CD4-positive, alpha-beta T cell treated with Interleukin-10 for 1 hour (primary cell): ENCODE measurements around the gene CHCHD6.

ENCODE experiments used
- DNase-seq: peaks from one replicate; pipeline ENCODE4 v3.0.0-alpha.2; 2020

CHCHD6 gene

GRCh38 chr3:126926684-126927400, 222.8 kb downstream of the CHCHD6 start:
- DNase-seq = no peak

DNA sequence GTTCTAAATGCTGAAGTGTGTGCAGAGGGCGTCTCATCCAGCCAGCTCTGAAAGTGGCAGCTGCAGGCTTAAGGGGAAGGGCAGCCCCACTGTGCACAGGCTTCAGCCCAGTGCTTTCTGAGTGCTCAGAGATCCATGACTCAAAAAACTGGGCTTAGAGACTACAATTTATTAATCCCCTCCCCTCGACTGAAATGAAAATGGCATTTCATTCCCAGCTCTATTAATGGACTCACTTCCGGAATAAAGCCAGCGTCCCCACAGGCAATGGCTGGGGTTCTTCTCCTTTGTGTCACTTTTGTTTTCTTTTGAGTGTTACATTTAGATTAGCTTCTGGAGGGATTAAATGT, 223.3 kb downstream of the CHCHD6 start:
- DNase-seq = no peak

DNA sequence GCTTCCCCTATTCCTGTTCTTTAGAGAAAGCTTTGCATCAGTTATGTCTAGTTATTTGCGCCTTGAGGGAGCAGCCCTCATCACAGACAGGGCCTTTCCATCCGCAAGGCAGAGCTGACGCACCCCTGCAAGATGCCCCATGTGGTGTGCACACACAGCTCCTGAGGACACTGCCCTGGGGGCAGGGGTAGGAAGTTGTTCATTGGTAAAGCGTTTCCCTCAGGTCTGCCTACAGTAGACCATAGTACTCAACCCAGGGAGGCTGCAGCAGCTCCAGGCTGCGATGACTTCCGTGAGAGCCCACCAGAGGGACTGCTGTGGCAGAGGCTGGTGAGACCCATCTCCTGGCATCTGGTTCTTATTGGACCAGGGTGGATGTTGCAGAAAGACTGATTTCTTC, 223.8 kb downstream of the CHCHD6 start:
- no peak for DNase-seq

- DNase-seq = no peak
Measured at GRCh38 chr3:126928921-126929474, 225.0 kb downstream of the CHCHD6 start.

DNA sequence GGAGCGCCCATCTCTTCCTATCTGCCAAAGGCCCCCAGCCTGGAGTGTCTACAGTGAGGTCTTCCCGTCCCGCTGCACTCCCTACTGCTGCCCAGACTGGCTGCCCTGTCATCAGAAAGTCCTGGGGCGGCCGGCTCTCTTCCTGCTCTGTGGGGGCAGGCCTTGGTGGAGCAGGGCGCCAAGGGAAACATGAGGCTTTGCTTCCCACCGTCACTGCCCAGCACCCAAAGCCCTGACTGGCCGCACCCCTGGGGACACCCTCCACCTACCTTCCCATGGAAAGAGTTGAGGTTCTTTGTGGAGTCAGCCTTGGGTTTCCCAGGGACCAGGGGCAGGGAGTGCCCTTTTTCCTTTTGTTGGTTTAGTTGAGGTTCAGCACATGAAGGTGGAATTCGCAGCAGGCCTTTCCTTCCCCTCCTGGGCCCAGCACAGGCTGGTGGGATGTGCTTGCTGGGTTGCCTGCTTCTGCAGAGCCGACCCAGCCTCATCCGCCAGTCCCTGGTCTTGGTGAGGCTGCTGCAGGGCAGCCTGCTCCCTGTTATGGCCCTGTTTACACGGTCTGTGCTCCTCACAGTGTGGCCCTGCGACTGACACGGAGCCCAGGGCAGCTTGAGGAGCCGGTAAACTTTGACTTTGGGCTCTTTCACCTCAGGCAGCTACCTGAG, 227.0 kb downstream of the CHCHD6 start:
- no peak for DNase-seq

- DNase-seq = no peak
Measured at GRCh38 chr3:126931806-126932187, 227.8 kb downstream of the CHCHD6 start.

DNA sequence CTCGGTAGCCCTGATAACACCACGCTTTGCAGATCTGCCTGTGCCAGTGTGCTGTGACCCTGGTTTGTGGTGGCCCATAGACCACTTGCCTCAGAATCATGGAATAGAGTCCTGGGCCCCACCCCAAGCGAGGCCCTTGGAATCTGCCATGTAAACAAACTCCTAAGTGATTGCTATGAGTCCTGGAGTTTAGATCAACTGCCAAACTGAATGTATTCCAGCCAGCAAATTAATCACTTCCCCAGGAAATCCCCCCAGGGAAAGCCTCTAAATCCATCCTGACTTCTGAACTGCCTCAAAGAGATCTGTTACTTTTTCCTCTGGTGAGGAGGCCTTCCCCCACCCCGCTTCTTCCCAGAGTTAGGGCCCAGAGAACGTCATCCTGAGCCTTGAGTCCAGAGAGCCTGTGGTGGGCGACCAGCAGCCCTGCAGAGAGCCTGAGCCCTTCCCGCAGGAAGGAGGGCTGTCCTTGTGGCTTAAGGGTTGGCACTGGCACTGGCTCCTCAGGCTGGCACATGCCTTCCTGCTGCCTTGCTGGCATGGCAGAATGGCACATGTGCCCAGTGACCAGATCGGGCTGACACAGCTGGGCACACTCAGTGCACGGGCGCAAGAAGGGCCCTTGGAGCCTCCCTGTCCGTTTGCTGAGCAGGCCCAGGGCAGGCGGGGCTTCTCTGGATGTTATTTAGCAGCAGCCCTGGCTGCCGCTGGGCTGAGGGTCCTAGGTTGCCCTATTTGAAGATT, 228.3 kb downstream of the CHCHD6 start:
- no peak for DNase-seq

DNA sequence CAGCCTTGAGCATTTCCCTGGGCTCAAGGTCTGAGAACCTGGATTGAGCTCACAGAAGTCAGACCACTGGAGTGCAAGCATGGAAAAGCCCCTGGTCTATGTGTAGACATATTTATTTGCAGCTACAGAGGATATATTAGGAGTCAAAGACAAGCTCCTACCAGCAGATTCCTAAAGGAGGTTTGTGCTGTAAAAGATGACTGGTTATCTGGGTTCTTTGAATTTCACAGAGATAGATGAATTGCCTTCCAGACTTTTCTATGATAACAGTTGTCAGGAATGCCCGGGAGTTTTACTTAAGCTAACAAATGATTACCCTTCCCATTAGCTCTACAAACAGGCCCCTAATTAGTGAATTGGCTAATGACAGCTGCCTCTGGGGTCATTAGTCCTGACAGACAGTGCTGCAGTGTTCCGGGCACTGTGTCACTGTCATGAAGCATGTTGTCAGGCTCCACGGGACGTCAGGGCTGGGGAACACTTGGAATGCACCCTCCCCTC, 230.0 kb downstream of the CHCHD6 start:
- no peak for DNase-seq

DNA sequence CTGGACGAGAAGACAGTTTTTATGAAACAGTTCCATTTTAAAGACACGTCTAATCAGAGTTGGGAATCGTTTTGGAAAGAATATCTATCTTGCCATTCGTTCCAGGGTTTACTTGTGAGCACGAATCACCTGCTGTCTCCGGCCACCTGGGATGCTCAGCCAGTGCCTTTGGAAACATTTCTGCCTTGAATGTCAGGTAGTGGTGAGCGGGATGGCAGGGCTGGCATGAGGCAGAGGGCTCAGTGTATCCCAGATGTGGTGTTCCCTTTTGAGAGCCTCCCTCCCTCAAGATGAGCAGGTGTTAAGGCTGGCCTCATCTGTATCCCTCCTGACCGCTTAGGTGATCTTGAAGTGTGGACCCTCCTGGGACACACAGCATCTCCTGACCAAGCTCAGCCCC, 231.0 kb downstream of the CHCHD6 start:
- DNase-seq = no peak

DNA sequence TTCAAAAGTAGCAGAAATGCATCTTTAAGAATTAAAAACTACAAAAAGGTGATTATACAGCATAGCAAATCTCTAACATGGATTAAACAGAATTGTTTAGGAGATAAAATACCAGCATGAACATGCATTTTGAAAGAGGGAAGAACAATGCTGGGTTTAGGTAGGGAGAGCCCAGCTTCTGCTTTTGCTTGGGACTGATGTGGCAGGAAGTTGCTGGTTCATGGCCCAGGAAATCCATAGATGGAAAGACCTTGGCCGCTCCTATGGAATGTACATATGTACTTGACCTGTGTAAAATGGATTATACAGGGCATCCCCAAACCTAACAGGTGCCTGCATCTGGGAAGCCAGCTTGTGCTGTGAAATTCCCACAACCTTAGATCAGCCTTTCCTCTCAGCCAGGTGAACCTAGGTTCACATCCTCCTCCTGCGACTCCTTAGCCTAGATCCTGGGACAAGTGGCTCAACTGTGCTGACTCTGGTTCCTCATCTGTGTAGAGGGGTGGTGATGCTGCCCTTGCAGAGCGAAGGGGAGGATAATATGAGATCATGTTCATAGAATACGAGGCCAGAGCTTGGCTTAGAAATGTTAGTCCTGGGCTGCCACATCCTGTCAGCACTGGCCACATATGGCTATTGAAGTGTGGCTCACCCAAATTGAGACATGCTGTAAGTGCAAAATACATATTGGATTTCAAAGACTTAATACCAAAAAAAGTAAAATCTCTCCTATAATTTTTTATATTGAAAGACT, 231.9 kb downstream of the CHCHD6 start:
- no peak for DNase-seq

GRCh38 chr3:126936853-126937425, 232.9 kb downstream of the CHCHD6 start:
- DNase-seq = no peak

DNA sequence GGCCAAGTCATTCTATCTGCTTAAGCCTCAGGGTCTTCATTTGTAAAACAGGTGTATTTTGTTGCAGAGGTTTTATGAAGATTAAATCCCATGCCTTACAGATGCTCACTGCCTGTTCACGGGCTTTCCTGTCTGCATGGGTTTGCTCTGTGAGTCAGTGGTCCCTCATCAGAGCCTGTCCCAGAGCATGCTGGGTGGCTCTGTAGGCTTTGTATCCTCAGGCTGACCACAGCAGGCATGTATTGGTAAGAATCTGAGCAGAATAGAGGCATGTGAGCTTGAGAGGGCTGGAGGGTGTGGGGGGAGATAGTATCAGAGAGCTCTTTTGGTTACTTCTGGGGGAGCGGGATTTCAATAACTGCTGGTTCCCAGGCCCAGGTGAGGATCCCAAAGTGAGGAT, 233.5 kb downstream of the CHCHD6 start:
- DNase-seq = no peak

DNA sequence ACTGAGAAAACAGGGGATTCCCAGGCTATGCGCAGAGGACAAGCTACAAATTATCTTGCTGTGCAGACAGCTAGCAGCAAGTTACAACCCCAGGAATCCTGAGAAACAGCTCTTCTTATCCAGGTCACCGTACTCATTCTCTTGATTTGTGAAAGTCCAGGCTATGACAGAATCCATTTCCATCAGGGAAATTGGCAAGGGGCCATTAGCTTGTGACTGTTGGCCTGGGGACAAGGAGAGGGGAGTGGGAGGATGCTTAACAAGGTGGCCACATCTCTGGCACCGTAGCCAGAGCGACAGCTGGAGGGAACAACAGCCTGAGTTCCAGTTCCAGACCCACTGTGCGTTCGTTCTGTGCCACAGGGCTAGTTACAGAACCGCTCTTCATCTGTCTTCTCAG, 233.9 kb downstream of the CHCHD6 start:
- no peak for DNase-seq

DNA sequence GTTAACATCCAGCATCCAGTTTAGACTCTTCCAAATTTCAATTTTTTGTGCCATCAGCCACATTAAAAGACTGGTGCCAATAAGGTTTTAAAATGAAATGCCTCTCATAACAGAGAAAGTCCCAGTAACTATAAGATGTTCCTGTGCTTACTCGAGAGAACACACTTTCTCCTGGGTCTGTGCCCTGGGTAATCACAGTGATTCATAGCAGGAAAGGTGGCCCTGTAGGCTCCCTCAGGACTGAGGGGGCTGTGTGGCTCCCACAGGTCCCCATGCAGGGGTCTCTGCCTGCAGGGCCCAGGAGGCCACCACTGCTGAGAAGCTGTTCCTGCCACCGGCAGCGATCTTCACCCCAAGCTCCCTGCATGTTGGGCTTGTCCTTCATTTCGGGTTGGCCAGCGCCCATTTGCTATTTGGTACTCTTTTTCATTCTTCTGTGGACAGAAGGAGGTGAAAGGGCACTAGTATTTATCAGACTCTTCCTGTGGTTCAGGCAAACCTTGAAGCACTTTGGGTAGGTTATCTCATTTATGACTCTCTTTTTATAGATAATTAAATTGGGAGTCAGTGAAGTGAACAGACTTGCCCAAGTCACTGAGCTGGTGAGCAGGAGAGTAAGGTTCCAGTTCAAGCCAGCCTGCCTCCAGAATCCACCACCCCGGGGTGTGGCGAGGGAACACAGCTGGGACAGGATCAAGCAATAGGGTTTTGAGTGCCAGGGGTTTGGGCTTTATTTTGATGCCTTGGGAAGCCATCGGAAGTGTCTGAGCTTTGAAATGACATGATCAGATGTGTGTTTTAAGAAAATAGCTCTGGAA, 234.7 kb downstream of the CHCHD6 start:
- DNase-seq = no peak

DNA sequence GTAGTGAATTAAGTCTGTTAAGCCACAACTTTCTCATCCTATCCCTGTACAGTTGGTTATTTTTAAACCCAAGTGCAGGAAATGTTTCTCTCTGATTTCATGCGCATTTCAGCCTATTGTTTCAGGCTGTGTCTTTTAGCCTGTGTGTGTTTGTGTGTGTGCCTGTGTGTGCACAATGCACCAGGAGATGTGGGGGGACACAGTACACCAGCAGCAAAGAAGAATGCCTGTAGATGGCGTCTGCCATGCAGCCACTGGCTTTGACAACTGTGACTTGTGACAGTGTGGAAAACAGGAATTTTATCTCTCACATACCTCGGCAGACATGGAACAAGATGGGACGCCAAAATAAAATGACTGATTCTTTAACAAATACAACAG, 235.3 kb downstream of the CHCHD6 start:
- DNase-seq = no peak

GRCh38 chr3:126939733-126940132, 235.7 kb downstream of the CHCHD6 start:
- no peak for DNase-seq

DNA sequence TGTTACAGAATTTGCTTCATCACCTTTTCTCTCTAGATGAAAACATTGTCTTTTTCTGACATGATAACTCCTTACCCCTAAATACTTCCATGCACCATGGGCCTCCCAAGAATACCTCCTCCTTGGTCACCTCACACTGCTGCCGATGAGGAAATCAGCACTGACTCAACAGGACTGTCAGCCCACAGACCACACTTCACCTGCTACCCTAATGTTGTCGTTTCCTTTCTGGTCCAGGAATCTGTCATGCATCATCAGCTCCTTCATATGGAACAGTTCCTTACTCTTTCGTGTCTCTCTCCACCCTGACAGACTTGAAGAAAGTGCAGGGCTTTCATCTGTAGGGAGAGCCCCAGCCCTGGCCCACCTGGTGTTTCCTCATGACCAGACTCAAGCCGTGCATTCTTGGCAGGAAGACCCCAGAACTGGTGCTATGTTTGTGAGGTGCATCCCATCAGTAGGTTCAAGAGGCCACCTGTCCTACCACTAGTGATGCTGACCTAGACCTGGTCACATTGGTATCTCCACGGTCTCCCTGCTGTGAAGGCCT, 237.8 kb downstream of the CHCHD6 start:
- DNase-seq = no peak

GRCh38 chr3:126944089-126944965, 240.3 kb downstream of the CHCHD6 start:
- DNase-seq = no peak

DNA sequence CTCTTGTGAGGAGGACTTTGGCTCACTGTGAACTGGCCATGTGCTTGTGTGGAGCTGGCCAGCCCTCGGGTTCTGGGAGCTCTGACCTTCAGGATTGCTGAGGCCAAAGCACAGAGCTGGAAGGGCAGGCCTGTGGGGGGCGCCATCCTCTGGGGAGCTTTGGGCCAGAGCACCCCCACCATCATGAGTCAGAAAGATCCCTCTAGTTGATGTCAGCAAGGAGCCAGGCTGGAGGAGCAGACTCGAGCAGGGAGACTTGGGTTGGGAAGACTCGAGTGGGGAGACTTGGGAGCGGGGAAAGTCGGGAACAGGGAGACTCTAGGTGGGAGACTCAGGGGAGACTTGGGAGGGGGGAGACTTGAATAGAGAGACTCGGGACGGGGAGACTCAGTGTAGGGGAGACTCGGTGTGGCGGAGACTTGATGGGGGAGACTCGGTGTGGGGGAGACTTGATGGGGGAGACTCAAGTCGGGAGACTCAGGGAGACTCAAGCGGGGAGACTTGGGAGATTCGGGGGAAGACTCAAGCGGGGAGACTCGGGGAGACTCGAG, 241.2 kb downstream of the CHCHD6 start:
- no peak for DNase-seq

DNA sequence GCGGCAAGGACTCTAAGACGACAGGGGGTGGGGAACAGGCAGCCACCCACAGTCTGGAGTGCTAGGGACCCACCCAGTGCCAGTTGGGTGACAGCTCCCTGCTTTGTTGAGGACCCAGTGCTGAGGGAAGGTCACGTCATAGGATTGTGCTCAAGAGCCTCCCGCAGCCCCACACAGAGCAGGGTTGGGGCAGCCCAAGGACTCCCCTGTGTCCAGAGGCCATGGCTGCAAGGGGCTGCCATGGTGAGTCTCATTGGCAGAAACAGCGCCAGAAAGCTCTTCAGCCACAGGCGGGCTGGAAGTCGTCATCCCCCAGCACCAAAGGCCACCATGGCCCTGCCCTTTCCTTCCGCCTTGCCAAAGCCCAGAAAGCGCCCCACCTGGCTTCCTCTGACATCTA, 241.9 kb downstream of the CHCHD6 start:
- DNase-seq = no peak
